HG03354 (cell line): ENCODE results near the gene RFX2.

Experiments used
- ATAC-seq: cut with Tn5 transposase; IDR thresholded peaks from one replicate; pipeline ENCODE4 v1.9.1; 2021; ENCODE audit warnings: mild to moderate bottlenecking; ENCODE audit not compliant: unreplicated experiment, poor library complexity, severe bottlenecking

Gene RFX2

DNA sequence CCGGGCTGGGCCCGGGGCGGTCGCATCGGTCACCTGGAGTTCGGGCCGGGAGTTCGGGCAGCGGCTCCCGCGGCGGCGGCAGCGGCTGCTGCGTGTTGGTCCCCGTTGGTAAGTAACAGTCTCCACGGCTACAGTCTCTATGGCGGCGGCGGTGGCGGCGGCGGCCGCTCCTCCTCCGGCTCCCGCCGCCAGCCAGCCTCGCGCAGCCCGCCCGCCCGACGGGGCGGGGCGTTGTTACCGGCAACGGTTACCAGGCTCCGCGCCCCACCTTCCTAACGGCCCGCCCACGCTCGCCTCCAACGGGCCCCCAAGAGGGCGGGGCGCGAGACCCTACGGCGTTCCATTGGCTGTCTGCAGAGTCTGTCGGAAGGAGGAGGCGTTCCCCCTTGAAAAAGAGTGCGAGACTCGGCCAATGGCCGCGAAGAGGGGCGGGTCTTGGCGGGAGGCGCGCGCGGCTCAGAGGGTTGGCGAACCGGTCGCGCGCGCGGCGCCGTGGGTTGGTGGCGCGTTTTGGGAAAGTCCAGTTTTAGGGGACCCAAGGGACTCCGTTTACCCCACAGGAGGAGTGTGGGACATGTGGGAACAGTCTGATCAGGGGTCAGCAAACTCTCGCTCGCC, at the start of gene RFX2:
Gene RFX2, minus strand, starts transcription at position 141 of the 618 bp plus-strand sequence. CDS start 63,004 bp downstream, outside the sequence.
- ATAC-seq, result peak; percentile 91

GRCh38 chr19:6156033-6156432, 45.7 kb upstream of the RFX2 start:
- ATAC-seq, result no peak

- no peak for ATAC-seq
Measured at GRCh38 chr19:6150289-6150688, 40.0 kb upstream of the RFX2 start.

DNA sequence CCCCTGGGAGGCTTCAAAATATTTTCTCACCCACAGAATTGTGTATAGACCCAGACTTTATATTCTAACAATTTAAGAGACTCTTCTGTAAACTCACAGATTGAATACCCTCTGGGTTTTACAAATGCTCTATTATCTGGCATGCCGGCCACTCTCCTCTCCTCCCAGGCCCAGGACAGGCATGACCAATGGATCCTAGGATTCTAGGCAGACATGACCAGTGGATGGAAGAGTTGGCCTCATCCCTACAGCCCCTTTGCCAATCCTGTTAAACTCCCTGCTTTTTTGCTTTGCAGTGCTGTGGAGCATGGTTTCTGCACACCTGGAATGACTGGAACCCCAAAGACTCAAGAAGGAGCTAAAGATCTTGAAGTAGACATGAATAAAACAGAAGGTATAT, 30.9 kb upstream of the RFX2 start:
- no peak for ATAC-seq

DNA sequence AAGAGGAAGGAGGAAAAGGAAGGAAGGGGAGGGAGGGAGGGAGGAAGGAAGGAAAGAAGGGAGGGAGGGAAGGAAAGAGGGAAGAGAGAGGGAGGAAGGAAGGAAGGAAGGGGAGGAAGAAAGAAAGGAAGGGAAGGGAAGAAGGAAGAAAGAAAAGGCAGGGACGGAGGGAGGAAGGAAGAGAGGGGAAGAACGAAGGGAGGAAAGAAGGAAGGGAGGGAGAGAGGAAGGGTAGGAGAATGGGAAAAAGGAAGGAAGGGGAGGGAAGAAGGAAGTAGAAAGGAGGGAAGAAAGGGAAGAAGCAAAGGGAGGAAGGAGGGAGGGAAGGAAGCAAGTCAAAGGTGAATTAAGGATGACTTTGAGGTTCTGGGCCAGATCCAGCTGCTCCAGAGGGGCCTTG, 28.2 kb upstream of the RFX2 start:
- no peak for ATAC-seq

DNA sequence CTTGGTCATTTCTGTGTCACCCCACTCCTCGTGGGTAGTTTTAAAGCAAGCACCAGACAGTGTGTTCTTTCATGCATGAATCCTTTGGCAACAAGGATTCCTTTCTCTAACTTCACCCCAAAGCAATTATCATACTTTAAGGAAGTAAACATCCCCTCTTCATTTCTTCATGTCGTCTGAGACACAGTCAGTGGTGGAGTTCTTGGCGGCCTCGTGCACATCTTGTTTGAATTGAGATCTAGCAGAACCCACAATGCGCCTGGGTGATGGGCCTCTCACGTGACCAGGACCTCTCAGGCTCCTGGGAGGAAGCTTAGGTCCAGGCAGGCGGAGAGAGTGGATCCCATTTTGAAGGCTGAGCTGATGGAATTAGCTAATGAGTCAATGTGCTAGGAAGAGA, 27.8 kb upstream of the RFX2 start:
- ATAC-seq, result no peak

GRCh38 chr19:6133231-6133630, 22.9 kb upstream of the RFX2 start:
- no peak for ATAC-seq

DNA sequence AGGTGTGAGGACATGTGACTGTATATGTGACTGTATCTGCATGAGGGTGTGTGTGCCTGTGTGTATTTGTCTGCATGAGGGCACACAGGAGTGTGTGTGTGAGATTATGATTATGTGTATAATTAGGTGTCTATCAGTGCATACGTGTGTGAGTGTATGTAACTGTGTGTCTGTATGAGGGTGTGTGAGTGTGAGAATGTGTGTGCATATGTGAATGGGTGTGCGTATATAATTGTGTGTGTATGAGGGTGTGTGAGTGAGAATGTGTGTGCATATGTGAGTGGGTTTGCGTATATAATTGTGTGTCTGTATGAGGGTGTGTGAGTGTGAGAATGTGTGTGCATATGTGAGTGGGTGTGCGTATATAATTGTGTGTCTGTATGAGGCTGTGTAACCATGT, 22.2 kb upstream of the RFX2 start:
- ATAC-seq, result no peak

DNA sequence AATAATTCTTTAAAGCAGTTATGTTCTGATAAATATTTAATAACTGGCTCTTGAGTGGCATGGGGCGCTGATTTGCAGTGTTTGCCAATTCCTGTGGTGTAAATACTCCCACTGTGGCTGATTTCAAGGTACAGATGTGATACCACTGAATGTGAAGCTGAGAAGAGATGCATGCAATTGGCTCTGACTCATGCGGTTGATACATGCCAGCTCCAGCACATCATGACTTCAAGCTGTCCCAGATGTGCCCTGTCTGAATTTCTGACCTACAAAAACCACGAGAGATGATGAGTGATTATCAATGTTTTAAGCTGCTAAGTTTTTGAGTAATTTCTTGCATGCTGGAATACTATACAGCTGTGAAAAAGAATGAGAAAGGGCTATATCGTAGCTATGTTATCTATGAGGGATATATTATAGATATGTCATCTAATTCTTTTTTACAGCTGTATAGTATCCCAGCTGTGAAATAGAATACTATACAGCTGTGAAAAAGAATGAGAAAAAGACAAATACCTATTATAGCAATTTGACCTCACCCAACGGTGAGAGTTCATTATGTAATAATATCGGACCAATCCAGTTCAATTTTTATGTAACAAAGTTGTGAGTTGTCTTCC, 17.5 kb upstream of the RFX2 start:
- no peak for ATAC-seq

- no peak for ATAC-seq
Measured at GRCh38 chr19:6126335-6126974, 16.2 kb upstream of the RFX2 start.

- ATAC-seq, result no peak
Measured at GRCh38 chr19:6125571-6125989, 15.3 kb upstream of the RFX2 start.

- no peak for ATAC-seq
Measured at GRCh38 chr19:6119031-6119430, 8.7 kb upstream of the RFX2 start.

- ATAC-seq, result no peak
Measured at GRCh38 chr19:6118043-6118442, 7.7 kb upstream of the RFX2 start.

DNA sequence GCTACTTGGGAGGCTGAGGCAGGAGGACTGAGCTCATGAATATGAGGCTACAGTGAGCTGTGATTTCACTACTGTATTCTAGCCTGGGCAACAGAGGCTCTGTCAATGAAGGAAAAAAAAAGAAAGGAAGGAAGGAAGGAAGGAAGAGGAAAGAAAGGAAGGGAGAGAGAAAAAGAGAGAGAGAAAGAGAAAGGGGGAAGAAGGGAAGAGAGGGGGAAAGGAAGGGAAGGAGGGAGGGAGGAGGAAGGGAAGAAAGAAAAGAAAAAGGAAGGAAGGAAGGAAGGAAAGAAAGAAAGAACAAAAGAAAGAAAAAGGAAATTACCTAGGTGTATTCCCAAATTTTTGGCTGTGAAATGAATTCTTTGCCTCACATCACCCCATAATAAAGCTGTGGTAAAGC, 7.2 kb upstream of the RFX2 start:
- no peak for ATAC-seq

DNA sequence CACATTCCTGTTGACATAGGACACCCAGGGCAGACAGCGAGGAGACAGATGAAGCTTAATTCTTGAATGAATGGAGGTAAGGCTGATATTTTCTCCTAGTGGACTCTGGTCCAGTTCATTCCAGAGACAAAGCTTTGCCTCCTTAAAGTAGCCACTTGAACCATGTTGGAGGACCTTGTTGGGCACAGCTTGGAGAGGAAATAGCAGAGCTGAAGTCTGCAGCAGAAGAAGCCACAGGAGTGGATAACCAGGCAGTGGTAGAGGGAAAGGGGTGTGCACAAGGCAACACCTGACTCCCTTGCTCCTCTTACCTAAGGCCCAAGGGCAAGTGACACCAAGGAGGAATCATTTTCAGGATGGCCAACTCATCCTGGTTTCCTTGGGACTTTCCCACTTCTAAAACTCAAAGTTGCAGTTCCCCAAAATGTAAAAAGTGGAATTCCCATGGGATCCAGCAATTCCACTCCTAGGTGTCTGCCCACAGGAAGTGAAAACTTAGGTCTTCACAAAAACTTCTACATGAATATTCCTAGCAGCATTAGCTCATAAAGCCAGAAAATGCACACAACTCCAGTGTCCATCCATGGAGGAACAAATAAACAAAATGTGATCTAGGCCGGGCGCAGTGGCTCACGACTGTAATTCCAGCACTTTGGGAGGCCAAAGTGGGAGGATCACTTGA, 6.6 kb upstream of the RFX2 start:
- ATAC-seq, result no peak

DNA sequence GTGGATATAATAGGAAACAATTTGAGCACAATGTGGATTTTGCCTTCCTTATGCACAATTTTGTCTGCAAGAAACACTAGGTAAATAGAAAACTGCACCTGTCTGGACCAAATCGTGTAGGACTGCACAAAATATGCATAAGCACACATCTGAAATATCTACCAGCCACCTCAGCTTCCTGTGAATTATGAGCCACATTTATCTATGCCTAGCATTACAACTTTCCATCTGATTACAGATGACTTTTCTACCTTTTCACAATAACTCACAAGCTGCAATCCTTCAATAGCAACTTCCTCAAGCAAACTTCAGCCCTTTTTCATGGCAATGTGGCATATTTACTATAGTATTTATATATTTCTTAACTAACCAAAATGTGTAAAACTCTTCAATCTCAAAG, 5.7 kb upstream of the RFX2 start:
- no peak for ATAC-seq

DNA sequence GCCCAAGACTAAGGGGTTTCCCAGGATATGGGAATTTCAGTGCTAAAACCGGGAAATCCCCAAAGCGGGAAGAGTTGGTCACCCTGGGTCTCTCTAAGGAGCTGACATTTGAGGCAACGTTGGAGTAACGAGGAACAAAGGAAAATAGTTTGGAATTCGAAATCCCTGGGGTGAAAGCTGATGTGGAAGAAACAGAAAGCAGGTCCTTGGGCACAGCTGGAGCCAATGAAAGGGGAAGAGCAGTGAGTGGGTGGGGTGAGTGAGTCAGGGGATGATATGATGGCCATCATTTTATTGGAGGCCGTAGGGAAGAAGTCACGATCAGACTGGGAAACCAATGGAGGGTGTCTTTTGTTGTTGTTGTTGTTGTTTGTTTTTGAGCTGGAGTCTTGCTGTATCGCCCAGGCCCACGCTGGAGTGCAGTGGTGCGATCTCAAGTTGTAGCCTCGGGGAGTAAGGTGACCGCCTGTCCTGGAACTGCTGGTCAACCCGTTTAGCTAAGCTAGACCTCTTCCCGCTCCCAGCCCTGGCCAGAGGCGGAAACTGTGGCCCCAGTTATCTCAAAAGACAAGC, 3.4 kb upstream of the RFX2 start:
- no peak for ATAC-seq

GRCh38 chr19:6109947-6110346, 353 bp downstream of the RFX2 start:
- no peak for ATAC-seq

- ATAC-seq, result no peak
Measured at GRCh38 chr19:6108721-6109633, 1.3 kb downstream of the RFX2 start.
